Esophagus squamous epithelium (tissue), 5 donors: ENCODE data around the gene CCDC186. TPM values are rescaled to one million over a fixed set of nuclear protein-coding genes. Genes with fewer than 3 reads are reported as not detected.
A peak's percentile ranks its signal among the peaks of the same experiment; 100 is the strongest.

ENCODE experiments used
- DNase-seq: peaks from one replicate; lab custom pipeline; 2025; lab: John Stamatoyannopoulos, UW
- H3K27ac ChIP-seq, 4 donors: fragments of 200-600 bp; sonication (generic); one replicate each; pipeline ENCODE4 v1.5.1; 2016 to 2019; ENCODE audit warnings: mild to moderate bottlenecking in 1 of 4
- H3K27me3 ChIP-seq, 4 donors: fragments of 200-600 bp; sonication (generic); 1 replicate in 3 of 4; 2 replicates in 1 of 4; pipeline versions ENCODE4 v1.5.1 to v1.6.0; 2017 to 2021; ENCODE audit warnings: antibody characterized with exemption in 1 of 4
- H3K36me3 ChIP-seq, 3 donors: fragments of 200-600 bp; sonication (generic); one replicate each; pipeline ENCODE4 v1.5.1; 2016 to 2019
- H3K4me1 ChIP-seq, 3 donors: fragments of 200-600 bp; sonication (generic); one replicate each; pipeline ENCODE4 v1.5.1; 2017 to 2019
- H3K4me3 ChIP-seq, 4 donors: fragments of 200-600 bp; sonication (generic); 1 replicate in 3 of 4; 2 replicates in 1 of 4; pipeline ENCODE4 v1.5.1; 2016 to 2019; ENCODE audit warnings: mild to moderate bottlenecking in 2 of 4, moderate library complexity in 1 of 4
- H3K9me3 ChIP-seq, 3 donors: fragments of 200-600 bp; sonication (generic); one replicate each; pipeline ENCODE4 v1.5.1; 2016 to 2019
- POLR2A ChIP-seq, 4 donors: fragments of 450-650 bp; IDR thresholded peaks; one replicate each; pipeline ENCODE4 v1.6.1; 2017; ENCODE audit warnings: antibody characterized with exemption in 4 of 4, mild to moderate bottlenecking in 4 of 4, moderate library complexity in 3 of 4
- WGBS, 2 donors: methylation state at CpG; one replicate each; pipeline ENCODE4 v1.1.5; 2018; 5-methylcytosine and 5-hydroxymethylcytosine counted together
- intact Hi-C: fragments of 100-400 bp; cut with DNase I; formaldehyde crosslinking; loops from one replicate; pipeline ENCODE4 v1.15.0; 2022
- total RNA-seq, 4 donors: library from RNA; depleted of rRNA; stranded (reverse); fragments of >200 nt; gene quantifications; one replicate each; pipeline ENCODE4 v1.1.0, GENCODE V29; 2016
- TF ChIP-seq, protein P1 (sequence below), 6 experiments: fragments of 450-650 bp in 4 of 6; fragments of 200-600 bp in 2 of 6; sonication (generic) in 2 of 6; IDR thresholded peaks; one replicate each; pipeline ENCODE4 v1.5.1; 2016 to 2019; ENCODE audit warnings: antibody characterized with exemption in 6 of 6, mild to moderate bottlenecking in 4 of 6, moderate library complexity in 4 of 6
- donor health status: DM: yes; HTN: yes; CAD: no.

The CCDC186 gene
- total RNA-seq, 4 donors from 2014 or later: 15.5 to 28.4 (median 23.5) TPM

DNA sequence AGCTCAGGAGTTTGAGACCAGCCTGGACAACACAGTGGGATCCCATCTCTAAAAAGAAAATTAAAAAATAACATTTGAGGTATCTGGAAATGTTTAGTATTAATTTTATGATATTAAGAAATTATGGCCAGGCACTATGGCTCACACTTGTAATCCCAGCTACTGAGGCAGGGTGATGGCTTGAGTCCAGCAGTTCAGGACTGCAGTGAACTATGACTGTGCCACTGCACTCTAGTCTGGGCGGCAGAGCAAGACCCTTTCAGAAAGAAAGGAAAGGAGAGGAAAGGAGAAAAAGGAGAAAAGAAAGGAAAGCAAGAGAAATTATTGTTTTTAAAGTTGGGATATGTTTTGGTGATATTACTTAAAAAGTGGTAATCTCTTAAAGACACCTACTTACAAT lies 2.5 kb upstream of the CCDC186 start:
- Histone ChIP-seq H3K4me3 (no peak overlapping the region), H3K27ac (no peak overlapping the region), H3K27me3 (no peaks in the 10 kb centered on the region), H3K9me3 (no peaks in the 10 kb centered on the region), H3K4me1 (peaks cover 8 to 24% (median 16%) of the 10 kb centered on the region in 3 donors), H3K36me3 (no peaks in the 10 kb centered on the region)
- intact Hi-C loops: no loop called here
- TF ChIP-seq POLR2A (IDR thresholded peaks at IDR 0.05): no peak
- no peak for DNase-seq
- WGBS, 2 donors: 92 to 96% methylated on average over 1 of the region's 1 CpG

DNA sequence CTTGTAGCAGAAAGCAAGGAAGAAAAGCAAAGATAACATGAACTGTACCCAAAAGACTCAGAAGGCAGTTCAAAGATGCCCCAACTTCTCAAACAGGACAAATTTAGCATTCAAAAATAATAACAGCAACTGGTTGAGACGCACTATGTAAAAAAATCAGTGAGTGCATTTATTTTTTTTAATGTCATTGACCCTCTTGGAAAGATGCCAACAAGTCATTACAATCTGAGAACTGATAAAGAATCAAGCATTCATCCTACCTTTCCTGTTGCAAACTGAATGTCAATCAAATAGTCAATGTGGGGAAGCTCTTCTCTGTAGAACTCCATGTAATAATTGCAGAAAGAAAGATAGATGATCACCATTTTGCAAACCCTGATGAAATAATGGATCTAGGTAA lies 1.7 kb upstream of the CCDC186 start:
- 92 to 100% methylated on average over 1 of the region's 1 CpG for WGBS, 2 donors
- Histone ChIP-seq H3K4me3 (no peak overlapping the region), H3K36me3 (peaks cover 0 to 1% (median 0%) of the 10 kb centered on the region in 3 donors), H3K4me1 (peaks cover 8 to 30% (median 16%) of the 10 kb centered on the region in 3 donors), H3K27ac (no peak overlapping the region), H3K27me3 (no peaks in the 10 kb centered on the region), H3K9me3 (no peaks in the 10 kb centered on the region)
- TF ChIP-seq POLR2A (IDR thresholded peaks at IDR 0.05): no peak
- TF ChIP-seq, protein P1, sequence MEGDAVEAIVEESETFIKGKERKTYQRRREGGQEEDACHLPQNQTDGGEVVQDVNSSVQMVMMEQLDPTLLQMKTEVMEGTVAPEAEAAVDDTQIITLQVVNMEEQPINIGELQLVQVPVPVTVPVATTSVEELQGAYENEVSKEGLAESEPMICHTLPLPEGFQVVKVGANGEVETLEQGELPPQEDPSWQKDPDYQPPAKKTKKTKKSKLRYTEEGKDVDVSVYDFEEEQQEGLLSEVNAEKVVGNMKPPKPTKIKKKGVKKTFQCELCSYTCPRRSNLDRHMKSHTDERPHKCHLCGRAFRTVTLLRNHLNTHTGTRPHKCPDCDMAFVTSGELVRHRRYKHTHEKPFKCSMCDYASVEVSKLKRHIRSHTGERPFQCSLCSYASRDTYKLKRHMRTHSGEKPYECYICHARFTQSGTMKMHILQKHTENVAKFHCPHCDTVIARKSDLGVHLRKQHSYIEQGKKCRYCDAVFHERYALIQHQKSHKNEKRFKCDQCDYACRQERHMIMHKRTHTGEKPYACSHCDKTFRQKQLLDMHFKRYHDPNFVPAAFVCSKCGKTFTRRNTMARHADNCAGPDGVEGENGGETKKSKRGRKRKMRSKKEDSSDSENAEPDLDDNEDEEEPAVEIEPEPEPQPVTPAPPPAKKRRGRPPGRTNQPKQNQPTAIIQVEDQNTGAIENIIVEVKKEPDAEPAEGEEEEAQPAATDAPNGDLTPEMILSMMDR (IDR thresholded peaks at IDR 0.05): no peak
- DNase-seq: no peak
- intact Hi-C loops: no loop called here

- DNase-seq: peak; percentile 37
- Histone ChIP-seq H3K36me3 (peaks cover 0 to 11% (median 0%) of the 10 kb centered on the region in 3 donors), H3K4me1 (peaks cover 8 to 30% (median 16%) of the 10 kb centered on the region in 3 donors), H3K9me3 (no peaks in the 10 kb centered on the region), H3K27me3 (no peaks in the 10 kb centered on the region), H3K27ac (peak overlapping the region; percentile 94 to 99 (median 96)), H3K4me3 (peak overlapping the region; percentile 63 to 95 (median 86))
- TF ChIP-seq, protein P1 (IDR thresholded peaks at IDR 0.05): no peak
- no peak for TF ChIP-seq POLR2A (IDR thresholded peaks at IDR 0.05)
- 1 to 3% methylated on average over 13 to 14 of the region's 19 CpGs for WGBS, 2 donors
- intact Hi-C loops: no loop called here
These were observed 739 bp upstream of the CCDC186 start for GRCh38 chr10:114174695-114175188.

- Histone ChIP-seq H3K27me3 (no peaks in the 10 kb centered on the region), H3K4me1 (peaks cover 8 to 30% (median 16%) of the 10 kb centered on the region in 3 donors), H3K27ac (peak overlapping the region; percentile 94 to 99 (median 96)), H3K4me3 (peak overlapping the region; percentile 63 to 95 (median 86)), H3K36me3 (peaks cover 0 to 12% (median 0%) of the 10 kb centered on the region in 3 donors), H3K9me3 (peaks cover 2 to 9% (median 6%) of the 10 kb centered on the region in 3 donors)
- 0% methylated on average over 12 to 13 of the region's 23 CpGs for WGBS, 2 donors
- intact Hi-C loops: no loop called here
- no peak for DNase-seq
- TF ChIP-seq, protein P1 (IDR thresholded peaks at IDR 0.05): no peak
- TF ChIP-seq POLR2A (IDR thresholded peaks at IDR 0.05): no peak
These were observed 441 bp downstream of the CCDC186 start for GRCh38 chr10:114173603-114173920.

DNA sequence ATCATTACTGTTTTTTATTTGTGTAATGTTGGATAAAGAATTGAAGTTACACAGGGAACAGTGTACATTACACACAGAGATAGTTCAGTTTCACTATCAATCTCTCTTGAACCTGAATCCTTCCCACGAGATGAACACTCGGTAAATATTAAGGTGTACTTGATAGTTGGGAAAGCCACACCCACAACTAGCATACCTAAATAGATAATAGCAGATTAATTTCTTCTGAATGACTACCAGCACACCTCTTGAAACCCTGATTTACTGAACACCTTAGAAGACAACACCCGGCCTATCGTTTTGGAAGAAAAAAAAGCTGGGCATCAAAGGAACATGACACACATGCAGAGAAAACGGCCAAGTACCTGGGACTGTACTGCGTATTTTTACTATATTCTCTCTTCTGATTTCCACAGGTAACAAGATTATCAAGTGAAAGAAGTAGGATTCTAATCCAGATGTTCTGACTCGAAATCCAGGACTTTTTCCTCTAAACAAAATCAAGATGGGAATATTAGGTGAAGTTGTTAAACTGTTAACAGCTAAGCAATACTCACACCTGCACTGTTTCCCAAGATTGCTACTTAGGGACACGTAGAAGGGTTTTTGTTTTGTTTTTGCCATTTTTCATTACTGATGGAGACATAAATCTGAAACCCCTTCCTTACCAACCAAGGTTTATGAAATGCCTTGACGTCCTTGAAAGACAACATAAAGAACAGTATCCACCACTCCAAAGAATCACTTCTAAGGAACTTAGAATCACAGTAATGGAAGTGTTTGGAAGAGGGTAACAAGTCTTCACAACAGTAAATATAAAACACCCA lies 1.0 kb downstream of the CCDC186 start:
- intact Hi-C loops: no loop called here
- Histone ChIP-seq H3K9me3 (peaks cover 4 to 14% (median 10%) of the 10 kb centered on the region in 3 donors), H3K4me1 (peaks cover 8 to 30% (median 16%) of the 10 kb centered on the region in 3 donors), H3K27me3 (no peaks in the 10 kb centered on the region), H3K36me3 (peaks cover 0 to 12% (median 0%) of the 10 kb centered on the region in 3 donors), H3K27ac (peak overlapping the region; percentile 94 to 99 (median 96)), H3K4me3 (peak overlapping the region; percentile 63 to 95 (median 86))
- TF ChIP-seq, protein P1 (IDR thresholded peaks at IDR 0.05): no peak
- TF ChIP-seq POLR2A (IDR thresholded peaks at IDR 0.05): no peak
- DNase-seq: no peak
- 14 to 18% methylated on average over 8 to 9 of the region's 9 CpGs for WGBS, 2 donors
